ENCODE results near the gene FOXO6.
A peak's percentile ranks its signal among the peaks of the same experiment; 100 is the strongest.

Gene FOXO6

DNA sequence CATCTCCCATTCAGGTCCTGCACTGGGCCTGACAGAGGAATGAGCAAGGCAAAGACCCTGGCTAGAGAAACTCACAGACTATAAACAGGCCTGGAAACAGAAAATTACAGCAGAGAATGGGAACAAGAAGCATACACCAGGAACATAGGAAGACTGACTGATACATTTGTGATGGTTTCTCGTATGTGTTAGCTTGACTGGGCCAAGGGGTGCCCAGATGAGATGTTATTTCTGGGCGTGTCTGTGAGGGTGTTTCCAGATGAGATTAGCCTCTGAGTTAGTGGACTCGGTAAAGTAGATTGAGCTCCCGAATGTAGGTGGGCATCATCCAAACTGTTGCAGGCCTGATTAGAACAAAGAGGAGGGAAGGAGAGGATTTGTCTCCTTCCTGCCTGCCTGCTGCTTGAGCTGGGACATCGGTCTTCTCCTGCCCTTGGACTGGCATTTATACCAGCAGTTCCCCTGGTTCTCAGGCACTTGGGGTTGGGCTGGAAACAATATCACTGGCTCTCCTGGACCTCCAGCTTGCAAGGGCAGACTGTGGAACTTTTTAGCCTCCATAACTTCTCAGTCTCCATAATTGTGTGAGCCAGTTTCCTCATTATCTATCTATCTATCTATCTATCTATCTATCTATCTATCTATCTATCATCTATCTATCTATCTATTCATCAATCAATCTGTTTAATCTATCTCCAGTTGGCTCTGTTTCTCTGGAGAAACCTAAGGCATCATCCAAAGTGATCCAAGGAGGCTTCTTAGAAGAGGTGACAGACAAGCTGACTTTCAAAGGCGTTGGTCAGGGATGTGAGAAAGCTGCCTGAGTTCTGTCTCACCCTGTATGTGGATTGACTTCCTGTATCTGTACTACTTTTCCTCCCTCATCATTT lies 9.7 kb upstream of the FOXO6 start:
- TF ChIP-seq, protein P1, sequence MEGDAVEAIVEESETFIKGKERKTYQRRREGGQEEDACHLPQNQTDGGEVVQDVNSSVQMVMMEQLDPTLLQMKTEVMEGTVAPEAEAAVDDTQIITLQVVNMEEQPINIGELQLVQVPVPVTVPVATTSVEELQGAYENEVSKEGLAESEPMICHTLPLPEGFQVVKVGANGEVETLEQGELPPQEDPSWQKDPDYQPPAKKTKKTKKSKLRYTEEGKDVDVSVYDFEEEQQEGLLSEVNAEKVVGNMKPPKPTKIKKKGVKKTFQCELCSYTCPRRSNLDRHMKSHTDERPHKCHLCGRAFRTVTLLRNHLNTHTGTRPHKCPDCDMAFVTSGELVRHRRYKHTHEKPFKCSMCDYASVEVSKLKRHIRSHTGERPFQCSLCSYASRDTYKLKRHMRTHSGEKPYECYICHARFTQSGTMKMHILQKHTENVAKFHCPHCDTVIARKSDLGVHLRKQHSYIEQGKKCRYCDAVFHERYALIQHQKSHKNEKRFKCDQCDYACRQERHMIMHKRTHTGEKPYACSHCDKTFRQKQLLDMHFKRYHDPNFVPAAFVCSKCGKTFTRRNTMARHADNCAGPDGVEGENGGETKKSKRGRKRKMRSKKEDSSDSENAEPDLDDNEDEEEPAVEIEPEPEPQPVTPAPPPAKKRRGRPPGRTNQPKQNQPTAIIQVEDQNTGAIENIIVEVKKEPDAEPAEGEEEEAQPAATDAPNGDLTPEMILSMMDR (IDR thresholded peaks at IDR 0.05; ENCODE audit: borderline replicate concordance, control extremely low read depth, extremely low read depth, insufficient read depth, missing control alignments) = no peak
- in situ Hi-C loops (cut with MboI; ENCODE audit: low sequenced_read_pairs, unreplicated experiment) = no loop called here
- DNase-seq (ENCODE audit: low spot score) = no peak

DNA sequence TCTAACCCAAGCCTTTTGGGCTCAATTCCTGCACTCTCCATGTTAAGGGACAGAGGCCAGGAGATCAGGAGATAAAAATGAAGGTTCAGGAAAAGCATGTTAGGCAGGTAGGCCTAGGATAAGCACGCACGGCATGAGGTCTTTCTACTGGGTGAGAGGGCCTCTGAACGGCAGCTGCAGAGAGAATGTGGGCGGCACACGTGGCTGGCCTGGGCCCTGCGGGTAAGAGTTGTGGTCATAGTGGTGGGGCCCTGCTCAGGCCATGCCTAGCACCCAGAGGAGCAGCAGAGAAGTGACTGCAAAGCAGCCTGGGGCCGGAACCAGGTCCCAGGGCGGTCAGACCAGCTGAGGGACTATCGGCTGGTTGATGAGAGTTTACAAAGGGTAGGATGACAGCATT lies 7.5 kb upstream of the FOXO6 start:
- in situ Hi-C loops (cut with MboI; ENCODE audit: low sequenced_read_pairs, unreplicated experiment) = no loop called here
- peak; percentile 74 for DNase-seq (ENCODE audit: low spot score)
- TF ChIP-seq, protein P1 (IDR thresholded peaks at IDR 0.05; ENCODE audit: borderline replicate concordance, control extremely low read depth, extremely low read depth, insufficient read depth, missing control alignments) = no peak

DNA sequence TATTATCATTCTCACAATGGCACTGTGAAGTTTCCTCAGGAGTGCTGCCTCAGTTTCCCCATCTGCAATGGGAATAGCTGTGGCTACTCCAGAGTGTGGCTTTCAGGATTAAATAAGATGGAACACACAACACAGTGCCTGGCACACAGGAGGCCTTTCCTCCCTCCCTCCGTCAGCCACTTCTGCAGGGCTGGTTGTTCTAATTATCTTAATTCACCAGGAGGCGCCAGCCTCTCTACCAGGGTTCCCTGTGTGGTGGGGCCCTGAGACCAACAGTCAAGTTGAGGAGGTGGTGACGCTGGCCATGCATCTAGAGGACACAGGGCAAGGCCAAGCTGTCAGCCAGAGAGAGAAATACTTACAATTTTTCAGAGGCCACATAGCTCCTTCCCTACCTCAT lies 6.3 kb upstream of the FOXO6 start:
- in situ Hi-C loops (cut with MboI; ENCODE audit: low sequenced_read_pairs, unreplicated experiment) = no loop called here
- TF ChIP-seq, protein P1 (IDR thresholded peaks at IDR 0.05; ENCODE audit: borderline replicate concordance, control extremely low read depth, extremely low read depth, insufficient read depth, missing control alignments) = no peak
- DNase-seq (ENCODE audit: low spot score) = no peak

DNA sequence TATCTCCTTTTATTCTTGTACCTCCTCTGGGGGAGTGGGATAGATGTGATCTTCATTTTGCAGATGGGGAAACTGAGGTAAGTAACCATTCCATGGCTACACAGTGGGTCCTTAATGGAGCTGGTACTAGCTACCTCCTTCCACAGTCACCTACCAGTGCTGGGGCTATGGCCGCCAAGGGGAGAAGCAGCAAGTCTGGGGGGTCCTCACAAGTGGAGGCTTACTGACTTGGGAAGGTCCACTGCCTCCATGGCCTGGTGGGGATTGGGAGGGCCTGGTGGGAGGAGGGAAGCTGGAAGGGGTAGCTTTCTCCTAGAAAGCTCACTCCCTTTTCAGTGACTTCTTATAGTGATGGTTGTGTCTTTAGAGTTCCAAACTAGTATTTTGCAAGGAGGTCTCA lies 5.9 kb upstream of the FOXO6 start:
- in situ Hi-C loops (cut with MboI; ENCODE audit: low sequenced_read_pairs, unreplicated experiment) = no loop called here
- TF ChIP-seq, protein P1 (IDR thresholded peaks at IDR 0.05; ENCODE audit: borderline replicate concordance, control extremely low read depth, extremely low read depth, insufficient read depth, missing control alignments) = no peak
- no peak for DNase-seq (ENCODE audit: low spot score)

DNA sequence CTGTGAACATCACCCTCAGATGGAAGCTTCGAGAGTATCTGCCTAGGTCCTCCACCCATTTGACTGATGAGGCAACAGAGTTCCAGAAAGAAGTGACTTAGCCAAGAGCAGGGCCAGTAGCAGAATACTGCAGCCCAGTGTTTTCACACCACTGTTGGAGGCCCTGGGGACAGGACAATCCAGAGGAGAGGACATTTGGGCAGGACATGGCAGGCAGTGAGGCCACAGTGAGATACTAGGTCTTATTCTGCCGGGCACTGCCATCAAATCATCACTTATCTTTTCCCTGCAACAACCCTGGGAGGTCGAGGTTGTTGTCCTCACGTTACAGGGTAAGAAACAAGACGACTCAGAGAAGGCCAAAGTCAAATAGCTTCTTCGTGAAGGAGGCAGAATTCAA lies 5.5 kb upstream of the FOXO6 start:
- TF ChIP-seq, protein P1 (IDR thresholded peaks at IDR 0.05; ENCODE audit: borderline replicate concordance, control extremely low read depth, extremely low read depth, insufficient read depth, missing control alignments) = no peak
- DNase-seq (ENCODE audit: low spot score) = no peak
- in situ Hi-C loops (cut with MboI; ENCODE audit: low sequenced_read_pairs, unreplicated experiment) = no loop called here

DNA sequence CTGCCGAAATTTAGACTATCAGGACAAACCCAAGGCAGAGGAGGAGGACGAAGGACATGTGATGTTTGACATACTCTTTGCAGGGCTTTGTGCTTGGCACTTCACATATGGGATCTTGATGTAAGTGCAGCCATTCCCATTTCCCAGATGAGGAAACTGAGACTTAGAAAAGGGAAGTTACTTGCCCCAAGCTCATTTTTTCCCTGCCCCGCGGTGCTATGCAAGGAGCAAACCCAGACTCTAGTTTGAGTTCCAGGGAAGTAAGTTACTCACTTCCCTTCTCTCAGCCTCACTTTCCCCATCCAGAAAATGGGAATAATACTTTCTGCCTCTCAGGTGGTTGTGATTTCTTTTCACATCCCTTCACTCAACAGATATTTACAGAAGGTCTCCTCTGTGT lies 4.5 kb upstream of the FOXO6 start:
- DNase-seq (ENCODE audit: low spot score) = no peak
- TF ChIP-seq, protein P1 (IDR thresholded peaks at IDR 0.05; ENCODE audit: borderline replicate concordance, control extremely low read depth, extremely low read depth, insufficient read depth, missing control alignments) = no peak
- in situ Hi-C loops (cut with MboI; ENCODE audit: low sequenced_read_pairs, unreplicated experiment) = no loop called here
